K562 (cell line): ENCODE data around the gene NME4. TPM values are rescaled to one million over a fixed set of nuclear protein-coding genes. Genes with fewer than 3 reads are reported as not detected.

Experiments
- BCLAF1 ChIP-seq, 2 experiments: fragments of 450-650 bp in 1 of 2; IDR thresholded peaks; 2 replicates each; pipeline ENCODE4 v1.6.1; 2011 to 2017; ENCODE audit warnings: low read depth in 2 of 2, antibody characterized with exemption in 1 of 2, borderline replicate concordance in 1 of 2, low read length in 1 of 2, mild to moderate bottlenecking in 1 of 2, mixed read lengths in 1 of 2; ENCODE audit not compliant: control insufficient read depth in 1 of 2
- CBX2 ChIP-seq: fragments of 200-600 bp; sonication (generic); IDR thresholded peaks from one replicate; pipeline ENCODE4 v1.6.1; 2012; ENCODE audit warnings: mild to moderate bottlenecking, low read length, inconsistent platforms; ENCODE audit not compliant: insufficient read depth, poor library complexity, severe bottlenecking
- DPF2 ChIP-seq: fragments of 450-650 bp; IDR thresholded peaks from 2 replicates; pipeline ENCODE4 v1.6.1; 2016
- ETV1 ChIP-seq: fragments of 450-650 bp; conservative IDR thresholded peaks from 2 replicates; pipeline ENCODE4 v1.6.1; 2016; ENCODE audit warnings: missing genetic modification characterization, control low read depth, low read depth, missing compliant biosample characterization
- GTF2A2 ChIP-seq: IDR thresholded peaks from 2 replicates; pipeline ENCODE4 v1.6.1; 2016; ENCODE audit warnings: mild to moderate bottlenecking, missing genetic modification characterization, missing compliant biosample characterization
- GTF3C2 ChIP-seq: IDR thresholded peaks from 3 replicates; pipeline ENCODE4 v1.6.1; 2011; ENCODE audit warnings: borderline replicate concordance, mild to moderate bottlenecking, moderate library complexity; ENCODE audit not compliant: insufficient read length; ENCODE audit errors: extremely low read depth
- NCOA6 ChIP-seq: fragments of 450-650 bp; IDR thresholded peaks from 2 replicates; pipeline ENCODE4 v1.6.1; 2017; ENCODE audit warnings: mild to moderate bottlenecking
- POLR2AphosphoS2 ChIP-seq: IDR thresholded peaks from 2 replicates; pipeline ENCODE4 v1.6.1; 2012; ENCODE audit warnings: low read length, improper control_type of control experiment
- PTRF ChIP-seq: fragments of 450-650 bp; IDR thresholded peaks from 2 replicates; pipeline ENCODE4 v1.6.1; 2016; ENCODE audit warnings: mild to moderate bottlenecking, missing genetic modification characterization, missing compliant biosample characterization
- RAD21 ChIP-seq, 2 experiments: fragments of 250-450 bp in 1 of 2; fragments of 450-650 bp in 1 of 2; sonication (Bioruptor Pico) in 1 of 2; formaldehyde crosslinking in 1 of 2; IDR thresholded peaks in 1 of 2; conservative IDR thresholded peaks in 1 of 2; 2 replicates each; pipeline versions ENCODE4 v1.4.0 to v1.8.0; 2020 to 2022; ENCODE audit warnings: mild to moderate bottlenecking in 2 of 2, moderate library complexity in 1 of 2
- SMARCE1 ChIP-seq: fragments of 450-650 bp; IDR thresholded peaks from 2 replicates; pipeline ENCODE4 v1.7.1; 2016; ENCODE audit warnings: mild to moderate bottlenecking
- TCF3 ChIP-seq: sonication (generic); formaldehyde crosslinking; IDR thresholded peaks from 2 replicates; pipeline ENCODE4 v1.4.0; 2020; ENCODE audit warnings: mild to moderate bottlenecking, missing genetic modification reagents
- TRIM28 ChIP-seq: fragments of 450-650 bp; IDR thresholded peaks from 2 replicates; pipeline ENCODE4 v1.6.1; 2017
- U2AF1 ChIP-seq: fragments of 200-400 bp; formaldehyde crosslinking; optimal IDR thresholded peaks from 2 replicates; pipeline ENCODE3; 2017; ENCODE audit warnings: mild to moderate bottlenecking, low read depth, low read length, moderate library complexity
- ZFPM2 ChIP-seq: fragments of 250-450 bp; sonication (Bioruptor Pico); IDR thresholded peaks from 2 replicates; pipeline ENCODE4 v1.5.1; 2022; ENCODE audit warnings: mild to moderate bottlenecking
- ZFX ChIP-seq: sonication (generic); formaldehyde crosslinking; IDR thresholded peaks from 2 replicates; pipeline ENCODE4 v1.8.0; 2022; ENCODE audit warnings: mild to moderate bottlenecking, missing genetic modification reagents, moderate library complexity
- ZNF143 ChIP-seq: sonication (generic); formaldehyde crosslinking; IDR thresholded peaks from 2 replicates; pipeline ENCODE4 v1.9.0; 2022; ENCODE audit warnings: mild to moderate bottlenecking, missing genetic modification reagents
- ZNF165 ChIP-seq: fragments of 250-450 bp; sonication (Bioruptor Pico); IDR thresholded peaks from 2 replicates; pipeline ENCODE4 v1.4.0; 2020; ENCODE audit warnings: borderline replicate concordance
- ZNF76 ChIP-seq: fragments of 250-450 bp; sonication (Bioruptor Pico); IDR thresholded peaks from 2 replicates; pipeline ENCODE4 v1.4.0; 2020; ENCODE audit warnings: mild to moderate bottlenecking, moderate library complexity, borderline replicate concordance
- polyA plus RNA-seq, 8 experiments: library from polyadenylated mRNA; depleted of rRNA in 4 of 8; stranded (reverse) in 5 of 8; unstranded in 3 of 8; fragments of >200 nt; fragmentation: Nextera tagmentation in 2 of 8; fragmentation: Illumina TruSeq in 1 of 8; extraction: Ambion mirVana in 2 of 8; extraction: Trizol in 1 of 8; gene quantifications; 2 replicates each; pipeline versions ENCODE4 v1.2.1 to v1.2.3, GENCODE V29; 2011 to 2014; ENCODE audit warnings: inconsistent platforms in 1 of 8, missing spikeins in 1 of 8
- total RNA-seq, 7 experiments: library from RNA; depleted of rRNA in 6 of 7; stranded (reverse); fragments of >200 nt in 6 of 7; fragmentation: Illumina TruSeq in 2 of 7; extraction: Trizol in 2 of 7; gene quantifications; 2 replicates each; pipeline versions ENCODE4 v1.2.1 to v1.2.3, GENCODE V29; 2011 to 2021; ENCODE audit warnings: low replicate concordance in 1 of 7
- TF ChIP-seq, protein P1 (sequence below): fragments of 450-650 bp; IDR thresholded peaks from 2 replicates; pipeline ENCODE4 v1.7.0; 2016; ENCODE audit warnings: borderline replicate concordance

NME4 gene
- total and polyA plus RNA-seq, 9 of the 15 experiments (the other 6 are each of a cell fraction or from before 2014, with no cell fraction given) = 15.4 to 264 (median 139) TPM

GRCh38 chr16:370443-370842 is 26.6 kb upstream of the NME4 start, which contains the start of gene MRPL28 (continued):
- TF ChIP-seq PTRF (tag) (no peak), DPF2 (no peak), ZFX (CRISPR knock-in tag) (no peak), GTF3C2 (no peak), BCLAF1 (IDR thresholded peaks at IDR 0.05; ENCODE audit: borderline replicate concordance in 1 of 2, control insufficient read depth in 1 of 2, low read depth in 2 of 2, low read length in 1 of 2) (no peak), GTF2A2 (no peak), NCOA6 (no peak), CBX2 (no peak), ETV1 (tag) (peak; percentile 61; the same call in 1 of the 2 replicates), TCF3 (no peak), ZNF165 (CRISPR knock-in tag) (no peak), ZNF143 (CRISPR knock-in tag) (no peak), RAD21 (CRISPR knock-in tag; conservative IDR thresholded peaks at IDR 0.05 in 1 of 2, IDR thresholded peaks at IDR 0.05 in 1 of 2) (no peak), TRIM28 (no peak), ZNF76 (no peak), POLR2AphosphoS2 (peak; percentile 98), U2AF1 (no peak), SMARCE1 (no peak), ZFPM2 (CRISPR knock-in tag) (no peak)
- TF ChIP-seq, protein P1, sequence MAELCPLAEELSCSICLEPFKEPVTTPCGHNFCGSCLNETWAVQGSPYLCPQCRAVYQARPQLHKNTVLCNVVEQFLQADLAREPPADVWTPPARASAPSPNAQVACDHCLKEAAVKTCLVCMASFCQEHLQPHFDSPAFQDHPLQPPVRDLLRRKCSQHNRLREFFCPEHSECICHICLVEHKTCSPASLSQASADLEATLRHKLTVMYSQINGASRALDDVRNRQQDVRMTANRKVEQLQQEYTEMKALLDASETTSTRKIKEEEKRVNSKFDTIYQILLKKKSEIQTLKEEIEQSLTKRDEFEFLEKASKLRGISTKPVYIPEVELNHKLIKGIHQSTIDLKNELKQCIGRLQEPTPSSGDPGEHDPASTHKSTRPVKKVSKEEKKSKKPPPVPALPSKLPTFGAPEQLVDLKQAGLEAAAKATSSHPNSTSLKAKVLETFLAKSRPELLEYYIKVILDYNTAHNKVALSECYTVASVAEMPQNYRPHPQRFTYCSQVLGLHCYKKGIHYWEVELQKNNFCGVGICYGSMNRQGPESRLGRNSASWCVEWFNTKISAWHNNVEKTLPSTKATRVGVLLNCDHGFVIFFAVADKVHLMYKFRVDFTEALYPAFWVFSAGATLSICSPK = no peak
